Measurements from ENCODE around the gene ARHGEF2. TPM values are rescaled to one million over a fixed set of nuclear protein-coding genes. Genes with fewer than 3 reads are reported as not detected.
A peak's percentile ranks its signal among the peaks of the same experiment; 100 is the strongest.

Gene ARHGEF2
- total RNA-seq, 1 donor from 2014 or later = 57.1 TPM

DNA sequence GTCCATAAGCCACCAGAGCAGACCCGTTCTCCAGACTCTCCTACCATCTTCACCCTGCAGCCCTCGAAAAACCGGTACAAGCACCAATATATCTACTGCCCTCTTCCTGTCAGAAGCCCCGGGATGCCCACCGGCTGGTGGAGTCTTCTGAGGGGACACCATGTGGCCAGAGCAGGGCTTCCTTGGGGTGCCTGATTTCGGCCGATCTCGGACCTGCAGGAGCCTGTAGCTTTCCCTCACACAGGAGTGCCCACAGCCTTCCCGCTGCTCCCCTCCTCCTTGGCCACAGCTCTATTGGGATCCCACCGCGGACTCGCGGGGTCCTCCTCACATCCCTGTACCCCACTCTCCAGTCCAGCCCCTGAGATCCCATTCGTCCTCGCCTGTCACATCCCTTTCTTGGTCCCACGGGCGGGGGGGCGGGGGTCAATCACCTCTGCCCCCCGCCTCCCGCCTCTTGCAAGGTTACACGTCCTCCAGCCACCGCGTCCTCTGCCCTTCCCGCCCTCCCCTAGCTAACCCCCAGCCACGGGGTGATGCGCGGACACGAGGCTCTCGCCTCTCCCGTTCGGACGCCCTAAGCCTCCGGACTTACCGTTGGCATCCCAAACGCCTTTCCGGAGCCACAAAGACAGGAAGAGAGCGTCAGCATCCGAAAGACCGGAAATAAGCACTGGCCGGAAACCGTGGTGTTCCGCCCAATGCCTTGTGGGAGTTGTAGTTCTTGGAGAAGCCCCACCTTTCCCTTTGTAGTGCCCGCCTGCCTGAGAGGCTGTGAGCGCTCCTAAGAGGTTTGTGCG is 42.1 kb upstream of the ARHGEF2 start, which contains the start of gene SSR2:
Gene SSR2, minus strand, starts transcription at position 659 of the 800 bp plus-strand sequence. CDS start 784 bp downstream, outside the sequence.
- DNase-seq (ENCODE audit: low read depth) (peak; percentile 93), FAIRE-seq (no peak)
- H3K36me3 ChIP-seq (ENCODE audit: control insufficient read depth, insufficient read depth, low read length) = peaks cover 9% of the 10 kb centered on the region
- TF ChIP-seq, protein P1, sequence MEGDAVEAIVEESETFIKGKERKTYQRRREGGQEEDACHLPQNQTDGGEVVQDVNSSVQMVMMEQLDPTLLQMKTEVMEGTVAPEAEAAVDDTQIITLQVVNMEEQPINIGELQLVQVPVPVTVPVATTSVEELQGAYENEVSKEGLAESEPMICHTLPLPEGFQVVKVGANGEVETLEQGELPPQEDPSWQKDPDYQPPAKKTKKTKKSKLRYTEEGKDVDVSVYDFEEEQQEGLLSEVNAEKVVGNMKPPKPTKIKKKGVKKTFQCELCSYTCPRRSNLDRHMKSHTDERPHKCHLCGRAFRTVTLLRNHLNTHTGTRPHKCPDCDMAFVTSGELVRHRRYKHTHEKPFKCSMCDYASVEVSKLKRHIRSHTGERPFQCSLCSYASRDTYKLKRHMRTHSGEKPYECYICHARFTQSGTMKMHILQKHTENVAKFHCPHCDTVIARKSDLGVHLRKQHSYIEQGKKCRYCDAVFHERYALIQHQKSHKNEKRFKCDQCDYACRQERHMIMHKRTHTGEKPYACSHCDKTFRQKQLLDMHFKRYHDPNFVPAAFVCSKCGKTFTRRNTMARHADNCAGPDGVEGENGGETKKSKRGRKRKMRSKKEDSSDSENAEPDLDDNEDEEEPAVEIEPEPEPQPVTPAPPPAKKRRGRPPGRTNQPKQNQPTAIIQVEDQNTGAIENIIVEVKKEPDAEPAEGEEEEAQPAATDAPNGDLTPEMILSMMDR (IDR thresholded peaks at IDR 0.05; ENCODE audit: insufficient read depth, low read length, severe bottlenecking) = no peak
- H3K27me3 ChIP-seq (ENCODE audit: control insufficient read depth, insufficient read depth, low read length) = no peaks in the 10 kb centered on the region
- H3K4me3 ChIP-seq (ENCODE audit: low read depth, low read length) = peak within 1 kb of the TSS; percentile 60

DNA sequence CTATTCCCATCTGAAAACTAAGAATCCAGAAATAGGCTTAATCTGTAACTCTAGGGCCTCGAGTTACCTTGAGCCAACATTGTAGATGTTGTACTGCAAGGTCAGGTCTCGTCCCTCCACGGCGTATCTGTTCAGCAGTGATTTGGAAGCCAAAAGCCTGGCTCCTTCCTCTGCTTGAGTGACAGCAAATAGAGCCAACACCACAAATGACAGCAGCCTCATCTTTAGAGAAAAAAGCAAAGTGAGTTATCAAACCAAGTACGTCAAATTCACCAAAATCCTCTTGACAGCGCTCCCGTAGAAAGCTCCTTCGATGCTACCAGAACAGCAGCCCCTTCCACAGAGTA is 41.6 kb upstream of the ARHGEF2 start:
- FAIRE-seq = no peak
- H3K4me3 ChIP-seq (ENCODE audit: low read depth, low read length) = peak overlapping the region; percentile 60
- H3K36me3 ChIP-seq (ENCODE audit: control insufficient read depth, insufficient read depth, low read length) = peaks cover 9% of the 10 kb centered on the region
- H3K27me3 ChIP-seq (ENCODE audit: control insufficient read depth, insufficient read depth, low read length) = no peaks in the 10 kb centered on the region
- TF ChIP-seq, protein P1 (IDR thresholded peaks at IDR 0.05; ENCODE audit: insufficient read depth, low read length, severe bottlenecking) = no peak
- no peak for DNase-seq (ENCODE audit: low read depth)

- Histone ChIP-seq H3K36me3 (ENCODE audit: control insufficient read depth, insufficient read depth, low read length) (peaks cover 17% of the 10 kb centered on the region), H3K4me3 (ENCODE audit: low read depth, low read length) (no peak overlapping the region), H3K27me3 (ENCODE audit: control insufficient read depth, insufficient read depth, low read length) (no peaks in the 10 kb centered on the region)
- DNase-seq (ENCODE audit: low read depth) (no peak), FAIRE-seq (no peak)
- TF ChIP-seq, protein P1 (IDR thresholded peaks at IDR 0.05; ENCODE audit: insufficient read depth, low read length, severe bottlenecking) = no peak
These were observed 36.5 kb upstream of the ARHGEF2 start for GRCh38 chr1:156014829-156015228.

DNA sequence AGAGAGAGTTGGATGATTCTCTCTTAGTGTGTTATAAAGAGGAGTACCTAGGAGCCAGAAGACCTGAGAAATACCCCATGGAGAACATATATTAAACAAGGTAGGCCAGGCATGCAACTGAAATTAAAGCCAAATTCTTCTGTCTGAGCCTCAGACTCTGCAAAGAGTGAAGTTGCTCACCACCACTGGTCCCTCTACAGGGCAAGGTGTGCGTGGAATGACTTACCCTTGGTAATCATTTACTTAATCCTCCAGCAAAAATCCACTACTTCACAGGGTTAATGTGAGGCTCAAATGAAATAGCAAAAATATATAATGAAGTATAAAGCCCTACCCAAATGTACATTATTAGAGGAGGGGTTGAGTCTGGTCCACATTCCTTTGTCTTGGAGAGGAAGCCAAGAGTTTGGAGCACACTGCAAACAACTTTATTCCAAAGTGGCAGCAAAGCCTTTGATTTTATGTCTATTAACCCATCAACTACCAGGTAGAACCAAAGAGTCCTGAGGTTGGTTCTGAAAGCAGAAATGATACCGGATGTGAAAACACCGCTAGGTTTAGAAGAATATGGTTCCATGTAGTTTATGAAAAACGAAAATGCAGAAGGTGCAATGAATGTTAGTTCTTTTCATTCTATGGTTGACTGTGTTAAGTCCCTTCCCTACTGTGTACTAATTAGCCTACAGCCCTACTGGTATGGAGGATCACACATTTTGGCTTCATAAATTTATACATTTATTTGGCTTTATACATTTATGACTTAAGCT is 33.9 kb upstream of the ARHGEF2 start:
- FAIRE-seq (no peak), DNase-seq (ENCODE audit: low read depth) (no peak)
- Histone ChIP-seq H3K27me3 (ENCODE audit: control insufficient read depth, insufficient read depth, low read length) (no peaks in the 10 kb centered on the region), H3K4me3 (ENCODE audit: low read depth, low read length) (no peak overlapping the region), H3K36me3 (ENCODE audit: control insufficient read depth, insufficient read depth, low read length) (peaks cover 14% of the 10 kb centered on the region)
- TF ChIP-seq, protein P1 (IDR thresholded peaks at IDR 0.05; ENCODE audit: insufficient read depth, low read length, severe bottlenecking) = no peak

DNA sequence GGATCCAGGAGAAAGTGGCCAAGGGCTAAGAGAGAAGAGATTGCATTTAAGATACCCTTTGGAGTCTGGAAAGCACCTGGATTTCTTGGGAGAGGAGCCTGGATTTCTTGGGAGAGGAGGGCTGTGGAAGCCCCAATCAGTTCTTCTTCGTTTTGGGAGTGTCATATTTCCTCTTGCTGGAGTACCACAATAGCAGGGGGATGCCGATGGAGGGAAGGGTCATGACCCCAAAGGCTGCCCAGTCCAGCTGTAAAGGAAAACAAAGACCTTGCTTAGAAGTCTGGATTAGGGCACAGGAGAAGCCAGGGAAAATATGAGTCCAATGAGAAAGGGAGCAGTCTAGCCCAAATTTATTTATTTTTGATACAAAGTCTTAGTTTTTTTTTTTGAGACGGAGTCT is 31.1 kb upstream of the ARHGEF2 start:
- no peak for FAIRE-seq
- no peak for DNase-seq (ENCODE audit: low read depth)
- no peaks in the 10 kb centered on the region for H3K27me3 ChIP-seq (ENCODE audit: control insufficient read depth, insufficient read depth, low read length)
- no peak overlapping the region for H3K4me3 ChIP-seq (ENCODE audit: low read depth, low read length)
- TF ChIP-seq, protein P1 (IDR thresholded peaks at IDR 0.05; ENCODE audit: insufficient read depth, low read length, severe bottlenecking) = no peak
- H3K36me3 ChIP-seq (ENCODE audit: control insufficient read depth, insufficient read depth, low read length) = peaks cover 11% of the 10 kb centered on the region

Measured in bronchial epithelial cell (primary cell).